GM12874 (cell line): ENCODE data around the gene TAS1R1.

ENCODE experiments used
- TF ChIP-seq, protein P1 (sequence below): IDR thresholded peaks from 2 replicates; pipeline ENCODE4 v1.5.1; 2011; ENCODE audit warnings: low read depth, mild to moderate bottlenecking, control low read depth, low read length, moderate library complexity; ENCODE audit not compliant: insufficient read depth

The TAS1R1 gene

DNA sequence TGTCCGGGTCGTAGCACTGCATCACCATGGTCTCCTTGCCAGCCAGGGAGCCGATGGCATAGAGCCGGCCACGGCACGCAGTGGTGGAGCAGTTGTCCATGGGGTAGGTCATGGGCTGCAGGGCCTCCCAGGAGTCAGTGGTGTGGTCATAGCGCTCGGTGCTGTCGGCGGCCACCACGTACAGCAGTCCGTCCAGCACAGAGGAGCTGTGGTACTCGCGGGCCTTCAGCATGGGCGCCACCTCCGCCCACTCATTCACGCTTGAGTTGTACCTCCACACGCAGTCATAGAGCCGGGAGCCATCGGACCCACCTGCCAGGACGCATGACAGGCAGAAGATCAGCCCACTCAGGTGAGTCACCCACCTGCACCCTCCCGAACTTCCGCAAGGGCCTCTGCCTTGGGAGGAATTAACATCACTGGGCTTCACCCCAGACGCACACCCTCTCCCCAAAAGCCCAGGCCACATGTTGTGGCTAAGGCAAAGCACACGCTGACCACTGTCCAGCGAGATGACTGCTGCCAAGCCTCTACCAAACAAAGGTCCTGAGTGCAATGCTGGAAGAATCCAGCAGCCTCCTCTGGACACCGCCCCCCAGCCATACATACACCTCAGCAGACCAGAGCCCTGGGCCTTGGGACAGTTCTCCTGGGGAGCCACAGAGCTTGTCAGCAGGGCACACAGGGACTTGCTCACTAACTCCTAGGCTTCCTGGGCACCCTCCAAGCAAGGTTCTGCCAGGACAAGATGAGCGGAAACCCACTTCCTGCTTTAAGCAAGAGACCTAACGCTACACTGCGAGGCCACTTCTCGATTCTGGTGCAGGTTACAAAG lies 44.3 kb downstream of the TAS1R1 start:
- TF ChIP-seq, protein P1, sequence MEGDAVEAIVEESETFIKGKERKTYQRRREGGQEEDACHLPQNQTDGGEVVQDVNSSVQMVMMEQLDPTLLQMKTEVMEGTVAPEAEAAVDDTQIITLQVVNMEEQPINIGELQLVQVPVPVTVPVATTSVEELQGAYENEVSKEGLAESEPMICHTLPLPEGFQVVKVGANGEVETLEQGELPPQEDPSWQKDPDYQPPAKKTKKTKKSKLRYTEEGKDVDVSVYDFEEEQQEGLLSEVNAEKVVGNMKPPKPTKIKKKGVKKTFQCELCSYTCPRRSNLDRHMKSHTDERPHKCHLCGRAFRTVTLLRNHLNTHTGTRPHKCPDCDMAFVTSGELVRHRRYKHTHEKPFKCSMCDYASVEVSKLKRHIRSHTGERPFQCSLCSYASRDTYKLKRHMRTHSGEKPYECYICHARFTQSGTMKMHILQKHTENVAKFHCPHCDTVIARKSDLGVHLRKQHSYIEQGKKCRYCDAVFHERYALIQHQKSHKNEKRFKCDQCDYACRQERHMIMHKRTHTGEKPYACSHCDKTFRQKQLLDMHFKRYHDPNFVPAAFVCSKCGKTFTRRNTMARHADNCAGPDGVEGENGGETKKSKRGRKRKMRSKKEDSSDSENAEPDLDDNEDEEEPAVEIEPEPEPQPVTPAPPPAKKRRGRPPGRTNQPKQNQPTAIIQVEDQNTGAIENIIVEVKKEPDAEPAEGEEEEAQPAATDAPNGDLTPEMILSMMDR, result no peak

DNA sequence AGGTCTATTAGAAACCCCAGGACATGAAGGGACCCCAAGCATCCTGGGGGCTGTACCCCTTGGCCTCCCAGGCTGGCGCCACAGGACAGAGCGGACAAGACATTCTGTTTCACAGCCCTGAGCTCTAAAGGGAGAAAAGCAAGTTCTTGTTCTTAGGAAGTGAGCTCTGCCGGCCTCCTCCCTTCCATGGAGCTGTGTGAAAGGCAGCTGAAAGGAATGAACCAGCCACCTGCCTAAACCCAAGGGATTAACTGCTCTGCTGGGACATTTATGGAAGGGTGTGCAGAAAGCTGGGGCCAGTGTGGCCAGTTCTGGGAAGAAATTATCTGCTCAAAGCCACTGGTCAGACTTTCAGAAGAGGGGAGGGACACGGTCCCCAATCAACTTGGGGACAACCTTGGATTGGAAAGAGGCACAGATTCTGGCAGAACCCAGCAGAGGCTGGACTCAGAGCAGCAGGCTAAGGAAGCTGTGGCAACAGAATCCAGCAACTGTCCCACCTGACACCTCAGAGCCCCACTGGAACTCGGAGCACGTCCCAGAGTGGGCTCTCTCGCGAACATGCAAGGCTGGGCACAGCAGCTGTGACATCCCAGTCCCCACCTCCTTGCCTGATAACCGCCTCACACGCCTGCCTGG lies 45.4 kb downstream of the TAS1R1 start:
- TF ChIP-seq, protein P1, result no peak

DNA sequence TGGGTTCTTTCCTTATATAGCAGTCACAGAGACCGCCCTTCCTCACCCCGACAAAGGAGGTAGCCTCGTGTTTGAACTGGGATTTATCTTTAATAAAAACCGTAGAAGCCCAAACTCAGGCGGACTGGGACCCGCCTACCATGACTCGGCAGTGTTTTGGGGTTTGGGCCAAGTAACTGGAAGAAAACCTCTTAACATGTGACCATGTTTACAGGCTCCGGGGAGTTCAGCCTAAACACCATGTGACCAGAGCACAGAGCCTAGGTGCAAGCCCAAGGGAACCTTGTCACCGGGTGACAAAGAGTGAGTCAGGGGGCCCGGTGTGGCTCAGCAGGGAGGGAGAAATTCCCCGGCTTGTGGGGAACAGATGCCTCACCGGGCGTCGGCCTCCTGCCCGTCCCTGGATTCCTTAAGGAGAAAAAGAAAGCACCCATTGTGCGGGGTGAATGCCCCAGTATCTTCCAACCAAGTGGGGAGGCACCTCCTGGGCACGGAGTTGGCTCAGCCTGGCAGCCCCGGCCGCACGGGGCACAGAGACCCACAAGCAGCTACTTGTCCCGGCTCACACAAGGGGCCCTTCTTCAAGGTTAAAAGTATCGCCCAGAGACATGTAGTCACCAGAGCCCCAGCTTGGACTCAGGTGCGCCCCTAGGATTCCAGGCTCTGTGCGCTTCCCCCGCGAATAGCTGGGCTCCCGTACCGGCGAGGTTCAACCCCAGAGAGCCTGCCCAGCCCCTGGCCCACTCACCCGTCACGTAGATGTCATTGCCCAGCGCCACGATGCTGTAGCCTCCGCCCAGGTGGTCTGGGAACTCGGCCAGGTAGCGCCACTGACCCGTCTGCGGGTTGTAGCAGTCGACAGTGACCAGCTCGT lies 46.2 kb downstream of the TAS1R1 start:
- TF ChIP-seq, protein P1, result no peak

DNA sequence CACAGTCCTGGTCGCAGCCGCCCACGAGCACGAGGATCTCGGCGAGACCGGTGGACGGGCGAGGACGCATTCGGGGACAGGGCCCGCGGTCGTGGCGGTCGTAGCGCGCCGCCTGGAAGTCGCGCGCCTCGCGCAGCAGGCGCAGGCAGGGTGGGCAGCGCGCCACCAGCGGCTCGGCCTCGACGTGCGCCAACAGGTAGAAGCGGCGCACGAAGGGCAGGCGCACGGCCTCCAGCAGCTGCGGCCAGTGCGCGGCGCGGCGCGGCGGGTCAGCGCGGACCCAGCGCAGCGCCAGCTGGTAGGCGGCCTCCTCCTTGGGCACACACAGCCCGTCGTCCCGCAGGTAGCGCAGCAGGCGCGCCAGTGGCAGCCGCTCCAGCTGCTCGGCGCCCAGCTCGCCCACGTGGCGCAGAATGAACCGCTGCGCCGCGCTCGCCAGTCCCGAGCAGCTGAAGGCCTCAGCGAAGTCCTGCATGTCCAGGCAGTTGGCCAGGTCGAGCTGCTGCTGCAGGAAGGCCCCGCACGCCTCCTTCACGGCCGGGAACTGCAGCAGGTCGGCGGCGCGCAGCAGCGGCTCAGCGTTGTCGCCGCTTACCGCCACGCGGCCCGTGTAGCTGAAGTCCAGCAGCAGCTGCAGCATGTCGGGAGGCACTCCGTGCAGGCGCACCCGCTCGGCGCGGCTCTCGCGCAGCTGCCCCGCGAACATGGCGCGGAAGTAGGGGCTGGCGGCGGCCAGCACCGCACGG lies 47.0 kb downstream of the TAS1R1 start:
- TF ChIP-seq, protein P1, result no peak

DNA sequence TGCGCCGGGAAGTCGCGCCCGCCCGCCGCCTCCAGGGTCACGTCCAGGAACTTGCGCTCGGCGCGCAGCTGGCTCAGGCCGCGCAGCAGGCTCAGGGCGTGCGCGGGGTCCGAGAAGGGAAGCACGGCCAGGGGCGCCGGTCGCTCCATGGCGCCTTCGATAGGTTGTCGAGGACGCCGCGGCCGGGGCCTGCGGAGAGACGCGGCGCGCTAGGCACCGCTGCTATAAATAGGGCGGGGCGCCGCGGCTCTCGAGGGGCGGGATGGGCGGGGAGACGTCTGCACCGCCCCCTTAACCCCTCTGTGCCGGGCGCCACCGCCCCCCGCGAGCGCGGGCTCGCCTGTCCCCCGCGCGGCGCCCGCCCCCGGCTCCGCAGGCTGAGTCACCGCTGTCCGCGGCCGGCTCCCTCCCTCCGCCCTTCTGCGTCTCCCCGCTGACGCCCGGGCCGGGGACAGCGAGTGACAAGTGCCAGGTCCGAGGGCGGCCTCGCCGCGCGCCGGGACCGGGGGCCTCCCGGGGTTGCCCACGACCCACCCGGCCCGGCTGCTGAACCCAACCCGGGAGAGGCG lies 47.6 kb downstream of the TAS1R1 start, which contains the start of gene KLHL21:
KLHL21 (minus strand) TSS at position 201 of the 569 bp plus-strand sequence; CDS start at position 149, 52 bp downstream.
- TF ChIP-seq, protein P1, result no peak

DNA sequence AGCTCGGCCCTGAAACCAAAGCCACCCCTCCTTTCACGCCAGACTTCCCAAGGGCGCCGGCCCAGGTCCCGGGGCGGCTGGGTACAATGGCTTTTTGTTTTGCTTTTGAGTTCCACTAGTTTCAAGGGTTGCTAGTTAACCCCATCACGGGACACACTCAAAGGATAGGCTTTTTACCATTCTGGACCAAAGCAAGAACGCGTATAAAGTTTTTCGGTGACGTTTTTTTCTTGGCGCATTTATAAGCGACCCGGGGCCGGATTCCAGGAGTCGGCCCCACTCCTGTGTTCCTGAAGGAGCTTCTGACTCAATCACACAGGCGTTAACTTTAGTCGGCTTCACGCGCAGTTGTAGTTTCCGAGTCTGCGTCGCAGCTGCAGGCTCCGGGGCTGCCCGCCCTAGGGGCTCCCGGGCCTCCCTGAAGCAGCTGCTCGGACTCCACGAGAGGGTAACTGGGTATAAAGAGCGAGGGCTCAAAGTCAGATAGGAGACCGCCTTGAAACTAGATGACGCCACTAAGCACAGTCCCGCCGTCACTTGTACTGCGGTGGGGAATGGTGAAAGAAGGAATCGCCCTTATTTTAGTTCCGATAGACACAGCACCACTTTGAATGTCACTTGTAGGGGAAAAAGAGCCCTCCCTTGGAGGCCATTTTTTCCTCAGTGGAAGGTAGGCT lies 48.3 kb downstream of the TAS1R1 start:
- TF ChIP-seq, protein P1, result no peak
